Peyer's patch (tissue), 4 donors: ENCODE measurements around the gene TTF1. TPM values are rescaled to one million over a fixed set of nuclear protein-coding genes. Genes with fewer than 3 reads are reported as not detected.

ENCODE experiments used
- DNase-seq, 3 donors: peaks; one replicate each; pipeline ENCODE4 v3.0.0-alpha.2; 2017 to 2019
- H3K27ac ChIP-seq, 4 donors: fragments of 200-600 bp; sonication (generic); one replicate each; pipeline ENCODE4 v1.5.1; 2016 to 2019
- H3K27me3 ChIP-seq, 2 donors: fragments of 200-600 bp; sonication (generic); one replicate each; pipeline ENCODE4 v1.5.1; 2019
- H3K36me3 ChIP-seq, 3 donors: fragments of 200-600 bp; sonication (generic); one replicate each; pipeline ENCODE4 v1.5.1; 2016 to 2019
- H3K4me1 ChIP-seq, 4 donors: fragments of 200-600 bp; sonication (generic); one replicate each; pipeline ENCODE4 v1.5.1; 2016 to 2019
- H3K4me3 ChIP-seq, 4 donors: fragments of 200-600 bp; sonication (generic); 1 replicate in 3 of 4; 2 replicates in 1 of 4; pipeline ENCODE4 v1.5.1; 2016 to 2019; ENCODE audit warnings: mild to moderate bottlenecking in 1 of 4
- H3K9me3 ChIP-seq, 4 donors: fragments of 200-600 bp; sonication (generic); one replicate each; pipeline ENCODE4 v1.5.1; 2016 to 2019; ENCODE audit warnings: mild to moderate bottlenecking in 1 of 4
- POLR2A ChIP-seq, 2 donors: fragments of 450-650 bp; IDR thresholded peaks; one replicate each; pipeline ENCODE4 v1.5.1; 2017; ENCODE audit warnings: antibody characterized with exemption in 2 of 2, mild to moderate bottlenecking in 2 of 2, moderate library complexity in 2 of 2
- total RNA-seq, 4 donors: library from RNA; depleted of rRNA; stranded (reverse); fragments of >200 nt; gene quantifications; one replicate each; pipeline ENCODE4 v1.1.0, GENCODE V29; 2016
- TF ChIP-seq, protein P1 (sequence below), 6 experiments: fragments of 450-650 bp in 4 of 6; fragments of 200-600 bp in 2 of 6; sonication (generic) in 1 of 6; IDR thresholded peaks; one replicate each; pipeline ENCODE4 v1.5.1; 2017 to 2019; ENCODE audit warnings: antibody characterized with exemption in 6 of 6, mild to moderate bottlenecking in 3 of 6, moderate library complexity in 1 of 6

TTF1 gene
- total RNA-seq, 4 donors from 2014 or later, result 8.9 to 26.4 (median 9.9) TPM

- H3K4me3 ChIP-seq, result no peak overlapping the region
- H3K9me3 ChIP-seq, result no peaks in the 10 kb centered on the region
- no peak overlapping the region for H3K27ac ChIP-seq
- no peaks in the 10 kb centered on the region for H3K36me3 ChIP-seq
- no peaks in the 10 kb centered on the region for H3K27me3 ChIP-seq
- DNase-seq, result no peak
- TF ChIP-seq POLR2A (IDR thresholded peaks at IDR 0.05), result no peak
- TF ChIP-seq, protein P1, sequence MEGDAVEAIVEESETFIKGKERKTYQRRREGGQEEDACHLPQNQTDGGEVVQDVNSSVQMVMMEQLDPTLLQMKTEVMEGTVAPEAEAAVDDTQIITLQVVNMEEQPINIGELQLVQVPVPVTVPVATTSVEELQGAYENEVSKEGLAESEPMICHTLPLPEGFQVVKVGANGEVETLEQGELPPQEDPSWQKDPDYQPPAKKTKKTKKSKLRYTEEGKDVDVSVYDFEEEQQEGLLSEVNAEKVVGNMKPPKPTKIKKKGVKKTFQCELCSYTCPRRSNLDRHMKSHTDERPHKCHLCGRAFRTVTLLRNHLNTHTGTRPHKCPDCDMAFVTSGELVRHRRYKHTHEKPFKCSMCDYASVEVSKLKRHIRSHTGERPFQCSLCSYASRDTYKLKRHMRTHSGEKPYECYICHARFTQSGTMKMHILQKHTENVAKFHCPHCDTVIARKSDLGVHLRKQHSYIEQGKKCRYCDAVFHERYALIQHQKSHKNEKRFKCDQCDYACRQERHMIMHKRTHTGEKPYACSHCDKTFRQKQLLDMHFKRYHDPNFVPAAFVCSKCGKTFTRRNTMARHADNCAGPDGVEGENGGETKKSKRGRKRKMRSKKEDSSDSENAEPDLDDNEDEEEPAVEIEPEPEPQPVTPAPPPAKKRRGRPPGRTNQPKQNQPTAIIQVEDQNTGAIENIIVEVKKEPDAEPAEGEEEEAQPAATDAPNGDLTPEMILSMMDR (IDR thresholded peaks at IDR 0.05), result no peak
- no peaks in the 10 kb centered on the region for H3K4me1 ChIP-seq
Observed at GRCh38 chr9:132446887-132447286, 40.2 kb upstream of the TTF1 start.

GRCh38 chr9:132443951-132444607 lies 37.4 kb upstream of the TTF1 start:
- DNase-seq, result no peak
- H3K36me3 ChIP-seq, result no peaks in the 10 kb centered on the region
- no peaks in the 10 kb centered on the region for H3K4me1 ChIP-seq
- TF ChIP-seq POLR2A (IDR thresholded peaks at IDR 0.05), result no peak
- TF ChIP-seq, protein P1 (IDR thresholded peaks at IDR 0.05), result no peak
- no peaks in the 10 kb centered on the region for H3K27me3 ChIP-seq
- no peaks in the 10 kb centered on the region for H3K9me3 ChIP-seq
- no peak overlapping the region for H3K4me3 ChIP-seq
- H3K27ac ChIP-seq, result no peak overlapping the region

GRCh38 chr9:132441404-132441803 lies 34.8 kb upstream of the TTF1 start:
- Histone ChIP-seq H3K36me3 (no peaks in the 10 kb centered on the region), H3K27ac (no peak overlapping the region), H3K4me1 (no peaks in the 10 kb centered on the region), H3K27me3 (no peaks in the 10 kb centered on the region), H3K9me3 (no peaks in the 10 kb centered on the region), H3K4me3 (no peak overlapping the region)
- TF ChIP-seq, protein P1 (IDR thresholded peaks at IDR 0.05), result no peak
- TF ChIP-seq POLR2A (IDR thresholded peaks at IDR 0.05), result no peak
- no peak for DNase-seq

DNA sequence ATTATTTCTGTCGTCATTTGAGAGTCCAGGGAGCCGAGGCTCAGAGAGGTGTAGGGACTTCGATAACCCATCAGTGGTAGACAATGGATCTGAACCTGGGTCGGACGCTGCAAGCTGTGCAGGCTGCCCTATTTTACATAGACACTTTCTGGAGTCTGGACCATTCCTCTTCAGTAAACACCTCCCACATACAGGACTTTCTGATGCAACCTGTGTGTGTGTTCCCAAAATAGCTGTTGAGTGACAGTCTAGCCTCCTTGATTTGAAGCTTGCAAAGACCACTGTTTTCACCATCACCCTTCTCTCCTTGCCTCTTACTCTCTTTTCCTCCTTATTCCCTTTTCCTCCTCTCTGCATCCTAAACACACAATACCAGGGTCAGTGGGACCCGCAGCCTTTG lies 34.1 kb upstream of the TTF1 start:
- H3K27me3 ChIP-seq, result no peaks in the 10 kb centered on the region
- H3K36me3 ChIP-seq, result no peaks in the 10 kb centered on the region
- no peaks in the 10 kb centered on the region for H3K9me3 ChIP-seq
- TF ChIP-seq POLR2A (IDR thresholded peaks at IDR 0.05), result no peak
- TF ChIP-seq, protein P1 (IDR thresholded peaks at IDR 0.05), result no peak
- H3K4me3 ChIP-seq, result no peak overlapping the region
- DNase-seq, result no peak
- H3K4me1 ChIP-seq, result no peaks in the 10 kb centered on the region
- H3K27ac ChIP-seq, result no peak overlapping the region

DNA sequence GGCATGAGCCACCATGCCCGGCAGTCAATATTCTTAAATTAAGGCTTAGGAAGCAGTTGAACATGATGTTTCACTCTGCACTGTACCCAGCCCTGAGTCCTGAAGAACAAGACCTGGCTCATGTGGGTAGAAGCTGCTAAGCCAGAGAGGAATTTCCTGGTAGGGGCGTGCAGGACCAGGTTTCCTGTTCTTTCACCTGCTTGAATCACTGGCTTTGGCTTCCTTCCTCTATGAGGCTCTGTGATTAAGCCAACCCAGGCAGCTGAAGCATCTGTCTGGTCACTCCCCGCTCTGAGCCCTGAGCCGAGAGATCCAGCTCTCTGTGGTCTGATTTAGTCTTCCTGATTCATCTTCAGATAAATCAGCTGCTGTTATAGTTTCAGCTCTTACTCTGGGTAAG lies 32.5 kb upstream of the TTF1 start:
- TF ChIP-seq, protein P1 (IDR thresholded peaks at IDR 0.05), result no peak
- no peak for TF ChIP-seq POLR2A (IDR thresholded peaks at IDR 0.05)
- H3K36me3 ChIP-seq, result no peaks in the 10 kb centered on the region
- H3K27me3 ChIP-seq, result no peaks in the 10 kb centered on the region
- DNase-seq, result no peak
- no peak overlapping the region for H3K27ac ChIP-seq
- no peaks in the 10 kb centered on the region for H3K9me3 ChIP-seq
- no peak overlapping the region for H3K4me3 ChIP-seq
- no peaks in the 10 kb centered on the region for H3K4me1 ChIP-seq

DNA sequence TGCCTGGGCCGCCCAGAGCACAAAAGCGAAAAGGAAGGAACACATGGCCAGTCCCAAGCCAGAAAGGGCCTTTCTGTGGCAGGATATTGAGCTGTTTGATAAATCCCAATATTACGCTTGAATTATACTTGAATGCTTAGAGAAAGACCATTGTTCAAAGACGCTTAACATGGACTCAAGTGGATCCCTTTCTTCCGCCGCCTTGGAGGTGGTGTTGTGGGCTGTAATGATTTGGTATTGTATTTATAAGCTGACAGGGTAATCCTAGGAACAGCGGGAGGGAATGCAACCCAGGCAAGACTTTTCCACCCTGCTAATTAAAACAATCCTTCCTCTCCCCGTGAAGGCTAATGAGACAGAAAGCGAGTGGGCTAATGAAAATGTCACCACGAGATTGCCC lies 28.2 kb upstream of the TTF1 start:
- H3K27ac ChIP-seq, result no peak overlapping the region
- no peaks in the 10 kb centered on the region for H3K27me3 ChIP-seq
- TF ChIP-seq, protein P1 (IDR thresholded peaks at IDR 0.05), result no peak
- TF ChIP-seq POLR2A (IDR thresholded peaks at IDR 0.05), result no peak
- no peaks in the 10 kb centered on the region for H3K9me3 ChIP-seq
- no peaks in the 10 kb centered on the region for H3K4me1 ChIP-seq
- no peak overlapping the region for H3K4me3 ChIP-seq
- H3K36me3 ChIP-seq, result no peaks in the 10 kb centered on the region
- DNase-seq, result no peak
